Measurements from ENCODE around the gene CRB2. TPM values are rescaled to one million over a fixed set of nuclear protein-coding genes. Genes with fewer than 3 reads are reported as not detected.

The CRB2 gene
- total RNA-seq, 2 experiments from 2014 or later = not detected

- Mint-ChIP-seq H3K9me3 (ENCODE audit: insufficient read depth) (no peaks in the 10 kb centered on the region), H3K36me3 (ENCODE audit: low read depth) (no peaks in the 10 kb centered on the region), H3K27ac (no peak overlapping the region), H3K4me3 (no peak overlapping the region), H3K27me3 (ENCODE audit: low read depth) (peaks cover 2% of the 10 kb centered on the region), H3K4me1 (ENCODE audit: low read depth) (peaks cover 18% of the 10 kb centered on the region)
- peak; percentile 57 for DNase-seq
- POLR2A ChIA-PET = no interaction called here
- peak; percentile 59 for ATAC-seq
- CTCF ChIA-PET = interaction anchor here (1.0 to 1.5 kb wide), 2 partner anchors 10 to 38 kb away, joined by 3 to 7 read pairs; no protein-coding TSS in a partner anchor
Observed at GRCh38 chr9:123360161-123361085, 4.4 kb downstream of the CRB2 start.

- ChIA-PET POLR2A (interaction anchor here (1.2 kb wide), 1 partner anchor 12 kb away, joined by 4 read pairs; no protein-coding TSS in a partner anchor), CTCF (no interaction called here)
- DNase-seq (no peak), ATAC-seq (no peak)
- no peaks in the 10 kb centered on the region for H3K36me3 Mint-ChIP-seq (ENCODE audit: low read depth)
- no peak overlapping the region for H3K27ac Mint-ChIP-seq
- no peaks in the 10 kb centered on the region for H3K9me3 Mint-ChIP-seq (ENCODE audit: insufficient read depth)
- no peak overlapping the region for H3K4me3 Mint-ChIP-seq
- peaks cover 18% of the 10 kb centered on the region for H3K4me1 Mint-ChIP-seq (ENCODE audit: low read depth)
- peaks cover 2% of the 10 kb centered on the region for H3K27me3 Mint-ChIP-seq (ENCODE audit: low read depth)
Observed at GRCh38 chr9:123361086-123361730, 5.2 kb downstream of the CRB2 start.

GRCh38 chr9:123361731-123362510, 5.9 kb downstream of the CRB2 start:
- Mint-ChIP-seq H3K27me3 (ENCODE audit: low read depth) (peaks cover 2% of the 10 kb centered on the region), H3K36me3 (ENCODE audit: low read depth) (no peaks in the 10 kb centered on the region), H3K4me3 (no peak overlapping the region), H3K9me3 (ENCODE audit: insufficient read depth) (no peaks in the 10 kb centered on the region), H3K4me1 (ENCODE audit: low read depth) (peaks cover 18% of the 10 kb centered on the region), H3K27ac (no peak overlapping the region)
- DNase-seq (no peak), ATAC-seq (no peak)
- POLR2A ChIA-PET = interaction anchor here (1.2 kb wide), 1 partner anchor 13 kb away, joined by 4 read pairs; no protein-coding TSS in a partner anchor
- CTCF ChIA-PET = no interaction called here

- Mint-ChIP-seq H3K27ac (no peak overlapping the region), H3K36me3 (ENCODE audit: low read depth) (no peaks in the 10 kb centered on the region), H3K27me3 (ENCODE audit: low read depth) (peaks cover 2% of the 10 kb centered on the region), H3K9me3 (ENCODE audit: insufficient read depth) (no peaks in the 10 kb centered on the region), H3K4me3 (no peak overlapping the region), H3K4me1 (ENCODE audit: low read depth) (peaks cover 18% of the 10 kb centered on the region)
- no peak for ATAC-seq
- CTCF ChIA-PET = no interaction called here
- DNase-seq = no peak
- POLR2A ChIA-PET = no interaction called here
Observed at GRCh38 chr9:123362856-123363255, 6.9 kb downstream of the CRB2 start.

- no peak overlapping the region for H3K4me3 Mint-ChIP-seq
- no peaks in the 10 kb centered on the region for H3K36me3 Mint-ChIP-seq (ENCODE audit: low read depth)
- peaks cover 2% of the 10 kb centered on the region for H3K27me3 Mint-ChIP-seq (ENCODE audit: low read depth)
- CTCF ChIA-PET = interaction anchor here (0.8 to 1.3 kb wide), 2 partner anchors 9 to 14 kb away, joined by 3 read pairs; no protein-coding TSS in a partner anchor
- no peak overlapping the region for H3K27ac Mint-ChIP-seq
- DNase-seq (no peak), ATAC-seq (no peak)
- POLR2A ChIA-PET = no interaction called here
- H3K9me3 Mint-ChIP-seq (ENCODE audit: insufficient read depth) = no peaks in the 10 kb centered on the region
- peaks cover 8% of the 10 kb centered on the region for H3K4me1 Mint-ChIP-seq (ENCODE audit: low read depth)
Observed at GRCh38 chr9:123364241-123364824, 8.3 kb downstream of the CRB2 start.

GRCh38 chr9:123365287-123365880, 9.4 kb downstream of the CRB2 start:
- no peak for DNase-seq
- Mint-ChIP-seq H3K9me3 (ENCODE audit: insufficient read depth) (no peaks in the 10 kb centered on the region), H3K4me3 (no peak overlapping the region), H3K4me1 (ENCODE audit: low read depth) (no peaks in the 10 kb centered on the region), H3K27ac (no peak overlapping the region), H3K27me3 (ENCODE audit: low read depth) (peaks cover 4% of the 10 kb centered on the region), H3K36me3 (ENCODE audit: low read depth) (no peaks in the 10 kb centered on the region)
- CTCF ChIA-PET = no interaction called here
- ATAC-seq = no peak
- POLR2A ChIA-PET = interaction anchor here (0.8 kb wide), 1 partner anchor 117 kb away, joined by 3 read pairs; no protein-coding TSS in a partner anchor

- H3K27me3 Mint-ChIP-seq (ENCODE audit: low read depth) = peaks cover 4% of the 10 kb centered on the region
- DNase-seq = no peak
Observed at GRCh38 chr9:123365881-123366528, 10.0 kb downstream of the CRB2 start.

GRCh38 chr9:123368023-123368422, 12.0 kb downstream of the CRB2 start:
- no peak overlapping the region for H3K27ac Mint-ChIP-seq
- no peak for DNase-seq
- H3K36me3 Mint-ChIP-seq (ENCODE audit: low read depth) = no peaks in the 10 kb centered on the region
- peaks cover 5% of the 10 kb centered on the region for H3K4me1 Mint-ChIP-seq (ENCODE audit: low read depth)
- H3K27me3 Mint-ChIP-seq (ENCODE audit: low read depth) = peaks cover 19% of the 10 kb centered on the region
- H3K9me3 Mint-ChIP-seq (ENCODE audit: insufficient read depth) = no peaks in the 10 kb centered on the region
- H3K4me3 Mint-ChIP-seq = no peak overlapping the region
- ChIA-PET POLR2A (no interaction called here), CTCF (no interaction called here)
- ATAC-seq = no peak

More at GRCh38 chr9:123365881-123366528, 10.0 kb downstream of the CRB2 start:
- no peak for ATAC-seq
- Mint-ChIP-seq H3K4me3 (no peak overlapping the region), H3K27ac (no peak overlapping the region), H3K36me3 (ENCODE audit: low read depth) (no peaks in the 10 kb centered on the region), H3K4me1 (ENCODE audit: low read depth) (no peaks in the 10 kb centered on the region), H3K9me3 (ENCODE audit: insufficient read depth) (no peaks in the 10 kb centered on the region)
- CTCF ChIA-PET = no interaction called here
- POLR2A ChIA-PET = interaction anchor here (0.8 kb wide), 1 partner anchor 117 kb away, joined by 3 read pairs; no protein-coding TSS in a partner anchor

GRCh38 chr9:123368536-123369153, 12.6 kb downstream of the CRB2 start:
- H3K4me3 Mint-ChIP-seq = no peak overlapping the region

GRCh38 chr9:123369296-123369695, 13.3 kb downstream of the CRB2 start:
- CTCF ChIA-PET = no interaction called here
- ATAC-seq = no peak
- Mint-ChIP-seq H3K27me3 (ENCODE audit: low read depth) (peaks cover 26% of the 10 kb centered on the region), H3K9me3 (ENCODE audit: insufficient read depth) (no peaks in the 10 kb centered on the region), H3K27ac (no peak overlapping the region), H3K4me3 (no peak overlapping the region), H3K4me1 (ENCODE audit: low read depth) (peaks cover 6% of the 10 kb centered on the region), H3K36me3 (ENCODE audit: low read depth) (no peaks in the 10 kb centered on the region)
- DNase-seq = no peak
- POLR2A ChIA-PET = no interaction called here

More at GRCh38 chr9:123368536-123369153, 12.6 kb downstream of the CRB2 start:
- ATAC-seq = no peak
- Mint-ChIP-seq H3K9me3 (ENCODE audit: insufficient read depth) (no peaks in the 10 kb centered on the region), H3K27me3 (ENCODE audit: low read depth) (peaks cover 20% of the 10 kb centered on the region), H3K36me3 (ENCODE audit: low read depth) (no peaks in the 10 kb centered on the region), H3K4me1 (ENCODE audit: low read depth) (peaks cover 5% of the 10 kb centered on the region), H3K27ac (no peak overlapping the region)
- DNase-seq = no peak
- POLR2A ChIA-PET = no interaction called here
- CTCF ChIA-PET = no interaction called here

All from activated CD8-positive, alpha-beta T cell treated with anti-CD3 and anti-CD28 coated beads, Interleukin-2, amount 10 ng/mL, durations not matched to agents 7 days and 5 days (primary cell).